RPMI8226 (cell line): ENCODE results near the gene ACTN1.

Experiments used
- DNase-seq: peaks from one replicate; pipeline ENCODE4 v3.0.0-alpha.2; 2015

Gene ACTN1

GRCh38 chr14:68968721-68969120 is 10.4 kb downstream of the ACTN1 start:
- no peak for DNase-seq

GRCh38 chr14:68968051-68968450 is 11.1 kb downstream of the ACTN1 start:
- DNase-seq = no peak

GRCh38 chr14:68967459-68967940 is 11.6 kb downstream of the ACTN1 start:
- no peak for DNase-seq

- no peak for DNase-seq
These were observed 12.2 kb downstream of the ACTN1 start for GRCh38 chr14:68966872-68967301.

DNA sequence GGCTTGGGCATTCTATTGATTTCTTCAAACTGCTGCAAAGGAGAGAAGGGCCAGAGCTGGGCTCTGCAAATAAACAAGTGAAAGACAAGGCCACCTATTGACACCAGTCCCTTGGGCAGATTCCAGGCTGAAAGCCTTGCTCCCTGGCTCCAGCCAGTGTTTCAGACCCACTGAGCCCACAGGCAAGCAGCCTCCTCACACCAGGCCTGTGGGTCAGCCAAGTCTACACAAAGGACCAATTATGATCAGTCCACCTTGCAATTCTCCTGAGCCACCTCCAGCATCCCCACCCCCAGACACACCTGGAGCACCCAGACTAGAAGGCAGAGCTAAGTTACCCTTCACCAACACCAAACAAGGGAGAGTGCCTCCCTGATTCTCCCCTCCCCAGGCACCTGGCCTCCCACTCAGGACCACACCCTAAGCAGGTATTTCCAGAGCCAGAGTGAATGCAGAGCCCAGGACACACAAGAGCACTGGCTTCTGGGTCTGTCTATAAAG is 13.8 kb downstream of the ACTN1 start:
- DNase-seq = no peak

DNA sequence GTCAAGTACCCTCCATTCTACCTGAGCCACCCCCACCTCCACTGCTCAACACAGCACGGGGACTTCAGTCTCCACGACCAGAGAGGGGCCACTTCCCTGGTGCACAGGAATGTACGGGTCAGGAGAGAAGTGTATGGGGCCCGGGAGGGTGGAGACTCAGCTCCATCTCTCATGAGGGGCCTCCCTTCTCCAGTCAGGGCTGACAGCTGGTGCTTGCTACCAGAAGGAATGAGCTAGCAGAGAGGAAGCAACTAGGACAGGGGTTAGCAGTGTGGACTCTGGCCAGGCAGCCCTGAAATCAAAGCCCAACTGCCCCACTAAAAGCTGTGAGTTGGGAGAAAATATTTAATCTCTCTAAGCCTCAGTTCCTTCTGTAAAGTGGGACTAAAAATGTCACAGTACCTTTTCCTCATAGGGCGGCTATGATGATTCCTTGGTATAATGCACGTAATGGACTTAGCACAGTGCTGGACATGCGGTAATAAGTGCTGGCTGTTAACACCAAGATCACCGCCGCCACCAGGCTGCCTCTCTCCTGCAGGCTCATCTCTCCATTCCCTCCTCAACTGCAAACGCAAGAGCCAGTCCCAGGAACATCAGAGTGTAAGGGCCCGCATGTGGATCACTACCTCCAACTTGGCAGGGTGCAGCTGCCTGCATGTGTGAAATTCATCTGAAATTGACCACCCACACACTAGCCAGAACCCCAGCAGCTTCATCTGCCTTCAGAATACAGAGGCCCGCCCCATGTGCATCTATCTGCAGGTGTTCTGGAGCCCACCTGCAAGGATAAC is 14.6 kb downstream of the ACTN1 start:
- no peak for DNase-seq

GRCh38 chr14:68962681-68963080 is 16.4 kb downstream of the ACTN1 start:
- no peak for DNase-seq

- no peak for DNase-seq
These were observed 17.1 kb downstream of the ACTN1 start for GRCh38 chr14:68961781-68962584.

GRCh38 chr14:68961361-68961760 is 17.7 kb downstream of the ACTN1 start:
- no peak for DNase-seq

DNA sequence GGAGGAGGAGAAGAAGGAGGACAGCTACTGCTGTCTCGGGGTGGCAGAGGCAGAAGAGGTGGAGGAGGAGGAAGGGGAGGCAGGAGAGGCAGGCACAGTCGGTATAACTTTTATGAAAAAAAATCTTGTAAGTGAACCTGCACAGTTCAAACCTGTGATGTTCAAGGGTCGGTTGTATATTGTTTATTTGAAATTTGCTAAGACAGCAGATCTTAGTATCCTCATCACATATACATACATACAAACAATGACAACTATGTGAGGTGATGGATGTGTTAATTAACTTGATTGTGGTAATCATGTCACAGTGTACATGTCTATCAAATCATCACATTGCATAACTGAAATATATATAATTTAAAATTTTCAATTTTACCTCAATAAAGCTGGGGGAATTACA is 19.0 kb downstream of the ACTN1 start:
- DNase-seq = no peak

DNA sequence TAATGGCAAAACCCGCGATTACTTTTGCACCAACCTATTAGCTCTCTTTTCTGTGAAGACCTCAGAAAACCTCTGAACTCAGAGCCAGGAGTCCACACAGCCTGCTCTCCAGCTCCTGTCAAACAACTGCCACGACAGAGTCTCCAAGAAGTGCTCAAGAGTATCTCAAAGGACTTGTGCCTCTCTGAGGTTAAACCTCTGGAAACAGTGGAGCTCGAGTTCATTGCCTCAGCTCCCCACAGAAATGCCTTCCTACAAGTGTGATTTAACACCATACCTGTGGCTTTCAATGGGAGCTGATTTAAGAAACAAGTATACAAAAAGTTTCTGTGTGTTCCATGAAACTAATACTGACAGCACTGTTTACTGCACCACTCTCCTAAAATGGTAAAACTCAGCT is 20.1 kb downstream of the ACTN1 start:
- no peak for DNase-seq

DNA sequence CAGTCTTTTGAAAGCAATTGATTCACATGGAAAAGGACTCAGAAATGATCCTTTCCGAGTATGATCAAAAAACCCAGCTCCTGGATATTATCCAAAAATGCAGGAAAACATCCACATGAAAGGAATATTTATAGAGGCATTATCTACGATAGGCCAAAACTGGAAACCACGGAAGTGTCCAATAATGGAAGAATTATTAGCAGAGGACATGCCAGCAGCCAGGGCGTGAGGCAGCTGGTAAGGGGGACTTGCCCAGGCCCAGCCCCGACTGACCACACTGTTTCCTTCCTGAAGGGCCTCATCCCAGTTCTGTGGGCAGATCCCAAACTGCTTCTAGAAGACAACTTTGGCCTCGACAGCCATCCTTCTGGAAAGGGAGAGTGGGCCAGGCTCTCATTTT is 20.5 kb downstream of the ACTN1 start:
- no peak for DNase-seq

DNA sequence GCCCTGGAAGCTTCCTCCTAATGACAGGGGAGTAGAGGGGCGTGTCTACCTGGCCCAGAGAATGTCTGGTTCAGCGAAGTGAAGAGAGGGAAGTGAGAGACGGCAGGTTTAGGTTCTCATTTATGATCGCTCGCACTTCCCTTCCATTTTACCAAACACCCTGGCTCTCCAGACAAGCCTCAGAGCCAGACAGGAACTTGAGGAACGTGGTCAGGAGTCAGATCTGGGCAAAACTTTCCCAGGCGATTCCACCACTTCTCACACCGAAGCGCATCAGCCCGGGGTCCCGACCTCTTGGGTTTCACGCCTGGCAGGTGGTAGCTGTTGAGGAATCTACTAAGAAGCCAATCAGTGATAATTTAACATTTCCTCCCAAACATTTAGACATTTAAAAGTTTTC is 21.3 kb downstream of the ACTN1 start:
- no peak for DNase-seq

DNA sequence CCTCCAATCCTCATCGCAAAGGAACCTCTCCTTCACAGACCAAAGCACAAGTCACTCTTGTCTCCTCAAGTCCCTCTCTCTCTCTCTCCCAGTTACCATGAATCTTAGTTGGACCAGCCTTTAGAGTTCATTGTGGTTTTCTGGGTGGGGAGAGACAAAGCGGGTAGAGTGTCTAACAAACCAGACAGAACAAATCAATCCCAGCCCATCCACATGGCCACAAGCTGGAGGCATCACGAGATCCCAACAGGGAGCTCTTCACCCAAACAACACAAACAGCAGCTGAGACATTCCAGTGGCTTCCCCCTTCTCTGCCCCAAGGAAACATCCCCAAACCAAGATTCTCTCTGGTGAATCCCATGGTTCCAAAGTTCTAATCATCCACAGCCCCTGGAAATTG is 22.4 kb downstream of the ACTN1 start:
- DNase-seq = no peak

GRCh38 chr14:68955851-68956179 is 23.3 kb downstream of the ACTN1 start:
- DNase-seq = no peak

- no peak for DNase-seq
These were observed 23.8 kb downstream of the ACTN1 start for GRCh38 chr14:68955164-68955850.

GRCh38 chr14:68953196-68953555 is 25.9 kb downstream of the ACTN1 start:
- no peak for DNase-seq

DNA sequence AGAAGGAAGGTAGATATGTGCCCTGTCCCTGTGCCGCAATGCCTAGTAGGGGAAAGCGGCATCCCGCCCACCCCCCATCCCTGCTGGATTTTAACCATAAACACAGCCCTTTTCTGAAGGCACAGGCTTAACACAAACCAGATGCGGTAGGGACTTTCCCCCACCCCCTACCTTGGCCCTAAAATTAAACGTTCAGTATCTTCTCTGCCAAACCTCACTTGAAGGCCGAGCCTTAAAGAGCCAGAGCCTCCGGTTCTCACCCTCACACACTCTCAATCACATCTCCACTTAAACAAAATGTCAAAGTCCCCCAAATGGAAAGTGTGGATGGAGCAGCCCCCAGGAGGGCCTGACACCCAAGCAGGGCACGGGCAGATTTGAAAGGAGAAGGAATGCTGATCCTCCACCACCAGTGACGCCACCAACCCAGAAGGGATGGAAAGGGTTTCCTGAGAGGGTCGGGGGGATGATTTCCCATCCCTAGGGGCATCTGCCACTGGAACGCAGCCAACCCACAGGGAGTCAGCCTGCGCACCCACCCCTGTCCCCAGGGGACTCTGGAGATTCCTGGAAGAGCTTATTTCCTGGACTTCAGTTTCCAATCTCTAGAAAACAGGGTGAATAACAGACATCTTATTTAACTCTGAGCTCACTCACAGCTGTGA is 26.4 kb downstream of the ACTN1 start:
- DNase-seq = no peak

GRCh38 chr14:68951800-68952530 is 27.1 kb downstream of the ACTN1 start:
- no peak for DNase-seq

DNA sequence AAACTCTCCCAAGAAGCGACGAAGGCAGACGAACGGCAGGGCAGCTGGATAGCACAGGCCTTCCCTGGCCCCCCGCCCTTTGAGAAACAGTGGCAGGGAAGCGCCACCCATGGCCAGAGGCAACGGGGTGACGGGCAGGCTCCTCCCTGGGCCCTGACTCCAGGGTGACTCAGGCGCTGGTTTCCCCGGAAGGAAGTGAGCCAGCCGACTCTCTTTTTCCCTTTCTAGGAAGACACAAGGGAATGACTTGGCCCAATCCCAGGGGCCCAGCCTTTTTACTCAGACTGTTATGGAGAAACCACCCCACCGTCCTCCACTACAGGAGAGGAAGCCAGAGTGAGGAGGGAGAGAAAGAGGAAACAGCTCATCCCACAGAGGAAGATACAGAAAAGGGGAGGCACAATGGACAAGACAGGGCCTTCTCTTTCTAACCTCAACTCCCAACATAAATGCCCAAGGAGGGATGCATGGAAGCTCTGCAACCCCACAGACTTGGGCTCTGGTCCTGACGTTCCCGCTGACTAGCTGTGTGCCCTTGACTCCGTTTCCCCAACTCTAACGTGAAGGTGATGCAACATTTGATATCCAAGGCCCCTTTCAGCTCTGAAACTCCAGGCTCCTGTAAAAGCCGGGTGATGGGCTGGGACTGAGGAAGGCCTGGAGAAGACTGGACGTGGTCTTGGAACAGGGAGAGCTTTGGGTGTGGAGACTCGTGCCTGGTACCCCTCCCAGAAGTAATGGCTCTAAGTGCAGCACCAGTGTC is 27.9 kb downstream of the ACTN1 start:
- DNase-seq = no peak

DNA sequence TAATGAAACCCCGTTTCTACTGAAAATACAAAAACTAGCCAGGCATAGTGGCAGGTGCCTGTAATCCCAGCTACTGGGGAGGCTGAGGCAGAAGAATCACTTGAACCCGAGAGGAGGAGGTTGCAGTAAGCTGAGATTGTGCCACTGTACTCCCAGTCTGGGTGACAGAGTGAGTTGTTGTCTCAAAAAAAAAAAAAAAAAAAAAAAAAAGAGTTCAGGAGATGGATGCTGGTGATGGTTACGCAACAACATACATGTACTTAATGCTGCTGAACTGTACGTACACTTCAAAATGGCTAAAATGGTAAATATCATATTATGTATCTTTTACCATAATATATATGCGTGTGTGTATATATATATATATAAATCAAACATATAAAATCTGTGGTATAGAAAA is 29.0 kb downstream of the ACTN1 start:
- DNase-seq = no peak

- no peak for DNase-seq
These were observed 29.5 kb downstream of the ACTN1 start for GRCh38 chr14:68949601-68949965.
